Stimulated activated CD4-positive, alpha-beta T cell treated with anti-CD3 and anti-CD28 coated beads, Interleukin-1b, Interleukin-23, amount 100 ng/mL, for 1 hour (primary cell): ENCODE results near the gene SAPCD2.
"Not testable (repeated sequence)": the region's sequence is repeated elsewhere in the genome, so short reads cannot be mapped to it uniquely, and the experiment has no call there.

ENCODE experiments used
- DNase-seq, 2 donors: peaks; one replicate each; pipeline ENCODE4 v3.0.0-alpha.2; 2020; ENCODE audit warnings: low read depth in 2 of 2

Gene SAPCD2

GRCh38 chr9:137048655-137049543, 21.5 kb downstream of the SAPCD2 start:
- DNase-seq, result no peak

DNA sequence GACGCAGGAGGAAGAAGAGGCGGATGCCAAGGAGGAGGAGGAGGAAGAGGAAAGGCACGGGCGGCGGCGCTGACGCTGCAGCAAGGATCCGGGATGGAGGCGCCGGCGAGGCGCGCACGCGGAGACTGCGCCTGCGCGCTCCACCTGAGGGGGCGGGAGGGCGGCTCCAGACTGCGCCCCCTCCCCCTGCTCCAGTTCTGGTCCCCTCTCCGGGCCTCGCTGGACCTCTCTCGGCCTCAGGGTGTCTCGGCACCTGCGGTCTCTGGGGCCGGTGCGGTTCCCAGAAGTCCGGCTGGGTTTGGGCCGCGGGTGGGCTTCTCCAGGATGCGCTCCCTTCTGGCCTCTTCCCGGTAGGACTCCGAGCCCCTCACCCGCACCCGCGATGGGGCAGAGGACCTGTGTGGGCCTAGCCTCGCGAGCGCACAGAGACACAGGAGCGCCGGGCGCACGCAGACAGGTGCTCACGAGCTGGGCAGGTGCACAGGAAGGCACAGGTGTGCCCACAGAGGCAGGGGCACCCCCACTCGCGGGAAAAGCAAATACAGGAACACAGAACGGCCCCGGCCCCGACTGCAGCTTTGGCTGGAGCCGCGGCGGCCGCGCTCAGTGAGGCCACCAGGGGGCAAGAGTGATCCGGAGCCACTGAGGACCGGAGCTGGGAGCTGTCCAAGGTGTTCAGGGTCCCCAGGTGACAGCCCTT, 24.1 kb downstream of the SAPCD2 start, which contains the start of gene NPDC1:
TSS of gene NPDC1 (minus strand) at position 90 of the 700 bp plus-strand sequence. CDS start 188 bp downstream, outside the sequence.
- DNase-seq, result peak; percentile 57 to 70

- no peak for DNase-seq
Observed at GRCh38 chr9:137045294-137046087, 24.9 kb downstream of the SAPCD2 start.

- DNase-seq, result no peak
Observed at GRCh38 chr9:137044502-137045177, 25.7 kb downstream of the SAPCD2 start.

- DNase-seq, result no peak
Observed at GRCh38 chr9:137044037-137044436, 26.3 kb downstream of the SAPCD2 start.

GRCh38 chr9:137042751-137043727, 27.3 kb downstream of the SAPCD2 start:
- DNase-seq, result no peak

DNA sequence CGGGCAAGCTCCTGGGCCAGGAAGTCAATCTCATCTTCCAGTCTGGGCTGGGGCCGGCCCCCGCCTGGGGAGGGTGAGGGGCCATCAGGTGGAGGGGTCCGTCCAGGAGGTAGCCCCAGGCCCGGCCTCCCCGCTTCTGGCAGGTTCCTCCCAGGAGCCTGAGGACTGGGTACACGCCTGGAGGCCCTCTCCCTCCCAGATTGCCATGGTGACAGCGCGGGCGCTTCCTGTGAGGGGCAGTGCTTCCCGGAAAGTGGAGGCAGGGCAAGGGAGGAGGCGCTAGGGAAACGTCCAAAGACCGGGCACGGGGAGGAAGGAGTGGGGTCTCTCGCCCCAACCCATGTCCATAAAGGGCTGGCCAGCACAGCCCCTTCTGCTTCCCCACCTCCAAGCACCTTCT, 29.2 kb downstream of the SAPCD2 start:
- DNase-seq, result no peak

DNA sequence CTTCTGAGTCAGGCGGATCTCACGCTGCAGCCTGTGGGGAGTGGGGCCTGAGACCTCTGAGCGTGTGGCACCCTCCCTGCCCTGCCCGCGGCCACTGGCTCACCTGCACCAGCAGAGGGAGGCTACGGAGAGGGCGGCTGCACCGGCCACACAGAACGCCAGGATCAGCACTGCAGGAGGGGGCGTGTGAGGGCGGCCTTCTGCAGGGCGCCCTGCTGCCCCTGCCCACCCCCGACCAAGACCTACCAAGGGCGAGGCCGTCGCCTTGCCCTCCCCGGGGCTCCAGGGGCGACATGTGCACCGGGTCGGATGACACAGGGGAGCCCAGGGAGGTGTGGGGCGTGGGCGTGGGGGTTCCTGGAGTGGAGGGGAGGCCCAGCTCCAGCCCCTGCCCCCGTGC, 29.8 kb downstream of the SAPCD2 start:
- no peak for DNase-seq

- no peak for DNase-seq
Observed at GRCh38 chr9:137039611-137040366, 30.6 kb downstream of the SAPCD2 start.

GRCh38 chr9:137038916-137039315, 31.4 kb downstream of the SAPCD2 start:
- no peak for DNase-seq

DNA sequence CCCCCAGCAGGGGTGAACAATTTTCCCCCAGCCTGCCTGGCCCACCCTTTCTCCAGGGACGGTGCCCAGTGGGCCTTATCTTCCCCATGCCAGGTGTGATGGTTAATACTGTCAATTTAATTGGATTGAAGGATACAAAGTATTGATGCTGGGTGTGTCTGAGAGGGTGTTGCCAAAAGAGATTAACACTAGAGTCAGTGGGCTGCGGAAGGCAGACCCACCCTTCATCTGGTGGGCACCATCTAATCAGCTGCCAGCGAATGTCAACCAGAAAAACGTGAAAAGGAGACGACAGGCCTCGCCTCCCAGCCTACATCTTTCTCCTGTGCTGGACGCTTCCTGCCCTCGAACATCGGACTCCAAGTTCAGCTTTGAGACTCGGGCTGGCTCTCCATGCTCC, 32.9 kb downstream of the SAPCD2 start:
- DNase-seq, result no peak

DNA sequence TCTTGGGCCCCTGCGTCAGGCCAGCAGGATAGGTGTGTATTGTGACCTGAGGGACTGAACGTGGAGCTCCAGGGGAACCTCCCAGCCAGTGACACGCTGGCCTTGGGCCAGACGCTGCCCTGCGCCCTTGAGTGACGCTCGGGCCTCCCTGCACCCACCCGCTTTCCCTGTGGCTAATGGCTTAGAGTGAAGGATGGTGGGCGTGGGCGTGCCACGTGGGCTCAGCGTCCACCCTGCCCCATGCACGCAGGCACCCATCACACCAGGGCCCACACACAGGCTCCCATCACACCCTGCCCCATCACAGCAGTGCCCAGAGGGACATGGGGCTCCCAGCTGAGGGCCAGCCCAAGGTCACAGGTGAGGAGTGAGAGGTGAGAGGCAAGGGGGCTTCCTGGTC, 33.3 kb downstream of the SAPCD2 start:
- no peak for DNase-seq

GRCh38 chr9:137035937-137036336, 34.4 kb downstream of the SAPCD2 start:
- no peak for DNase-seq

- DNase-seq, result no peak
Observed at GRCh38 chr9:137035507-137035834, 34.9 kb downstream of the SAPCD2 start.

GRCh38 chr9:137034709-137035506, 35.4 kb downstream of the SAPCD2 start:
- DNase-seq, result peak; percentile 75 to 77

GRCh38 chr9:137034039-137034708, 36.2 kb downstream of the SAPCD2 start:
- DNase-seq, result no peak

- DNase-seq, result not testable (repeated sequence)
Observed at GRCh38 chr9:137033481-137033880, 36.9 kb downstream of the SAPCD2 start.

- DNase-seq, result no peak
Observed at GRCh38 chr9:137032858-137033257, 37.5 kb downstream of the SAPCD2 start.
